ENCODE measurements around the gene JAKMIP2. TPM values are rescaled to one million over a fixed set of nuclear protein-coding genes. Genes with fewer than 3 reads are reported as not detected.

JAKMIP2 gene
- total RNA-seq, 1 experiment from 2014 or later: 1.2 TPM

DNA sequence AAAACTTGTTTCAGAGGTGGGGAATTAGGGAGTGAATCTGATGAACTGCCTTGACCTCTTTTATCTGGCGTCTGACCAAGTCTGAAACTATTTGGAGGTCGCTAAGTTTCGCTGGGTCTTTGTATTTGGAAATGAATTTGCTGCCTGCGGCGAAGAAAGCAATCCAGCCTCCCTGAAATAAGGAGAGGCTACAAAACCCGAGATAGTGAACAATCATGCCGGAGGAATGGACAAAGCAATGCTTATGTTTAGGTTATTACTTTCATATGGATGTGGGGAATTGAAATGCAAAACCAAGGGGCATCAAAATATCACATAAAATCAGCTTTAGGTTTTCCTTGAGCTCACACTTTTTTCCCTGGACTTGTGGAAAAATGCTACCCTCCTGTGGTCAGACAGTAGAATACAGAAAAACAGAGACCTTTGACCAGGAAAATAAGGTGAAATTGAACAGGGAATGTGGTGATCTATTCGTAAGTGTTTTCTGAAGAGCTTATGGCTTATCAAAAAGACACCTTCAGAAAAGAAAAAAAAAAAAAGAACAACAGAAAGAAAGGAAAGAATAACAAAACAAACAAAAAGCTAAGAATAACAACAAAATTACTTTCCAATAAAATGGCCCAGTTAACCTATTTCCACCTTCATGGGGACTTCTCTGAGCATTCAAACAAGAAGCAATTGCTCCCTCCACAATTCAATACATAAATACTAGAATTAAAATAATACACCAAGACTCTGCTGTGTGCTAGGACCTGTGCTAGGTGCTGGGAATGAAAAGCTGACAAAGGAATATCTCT is 204.1 kb downstream of the JAKMIP2 start:
- POLR2A ChIA-PET: interaction anchor here (0.6 to 0.7 kb wide), 3 partner anchors 11 to 146 kb away, joined by 4 to 13 read pairs (median 4); no protein-coding TSS in a partner anchor
- peak in 1 of 2 experiments; percentile 47 for DNase-seq
- CTCF ChIA-PET: interaction anchor here (0.6 to 1.3 kb wide), 30 partner anchors 11 to 1045 kb away, joined by 3 to 30 read pairs (median 5); no protein-coding TSS in a partner anchor
- no peaks in the 10 kb centered on the region for H3K36me3 Mint-ChIP-seq (ENCODE audit: insufficient read depth, unreplicated experiment)
- Histone ChIP-seq H3K4me1 (0 out of 2 replicates have a peak, but pooled peaks cover 4% of the 10 kb centered on the region), H3K36me3 (ENCODE audit: control insufficient read depth, insufficient read depth, low read length) (no peaks in the 10 kb centered on the region), H3K27me3 (replicated peaks; ENCODE audit: control insufficient read depth, insufficient read depth, low read length) (no peaks in the 10 kb centered on the region), H3K9me3 (peaks cover 6% of the 10 kb centered on the region; the same call in 1 of the 2 replicates), H3K4me3 (ENCODE audit: low read depth, low read length) (no peak overlapping the region)
- intact Hi-C loops (cut with micrococcal nuclease; ENCODE audit: unreplicated experiment): loop anchor here (1.0 to 5.0 kb wide), 5 partner anchors 114 to 1046 kb away; no protein-coding TSS in a partner anchor
- no peak overlapping the region for H3K4me3 Mint-ChIP-seq (ENCODE audit: unreplicated experiment)
- peaks cover 17% of the 10 kb centered on the region for H3K9me3 Mint-ChIP-seq (ENCODE audit: unreplicated experiment)
- TF ChIP-seq CTCF (IDR thresholded peaks at IDR 0.05; ENCODE audit: insufficient read depth in 1 of 2, low read depth in 1 of 2, low read length in 1 of 2, severe bottlenecking in 1 of 2, unreplicated experiment in 1 of 2): peak; percentile 68 to 69
- H3K27me3 Mint-ChIP-seq (ENCODE audit: insufficient read depth, unreplicated experiment): no peaks in the 10 kb centered on the region
- BruUV-seq (replicated peaks): no TSS peak
- H3K27ac Mint-ChIP-seq (ENCODE audit: unreplicated experiment): no peak overlapping the region
- H3K4me1 Mint-ChIP-seq (ENCODE audit: low read depth, unreplicated experiment): no peaks in the 10 kb centered on the region

DNA sequence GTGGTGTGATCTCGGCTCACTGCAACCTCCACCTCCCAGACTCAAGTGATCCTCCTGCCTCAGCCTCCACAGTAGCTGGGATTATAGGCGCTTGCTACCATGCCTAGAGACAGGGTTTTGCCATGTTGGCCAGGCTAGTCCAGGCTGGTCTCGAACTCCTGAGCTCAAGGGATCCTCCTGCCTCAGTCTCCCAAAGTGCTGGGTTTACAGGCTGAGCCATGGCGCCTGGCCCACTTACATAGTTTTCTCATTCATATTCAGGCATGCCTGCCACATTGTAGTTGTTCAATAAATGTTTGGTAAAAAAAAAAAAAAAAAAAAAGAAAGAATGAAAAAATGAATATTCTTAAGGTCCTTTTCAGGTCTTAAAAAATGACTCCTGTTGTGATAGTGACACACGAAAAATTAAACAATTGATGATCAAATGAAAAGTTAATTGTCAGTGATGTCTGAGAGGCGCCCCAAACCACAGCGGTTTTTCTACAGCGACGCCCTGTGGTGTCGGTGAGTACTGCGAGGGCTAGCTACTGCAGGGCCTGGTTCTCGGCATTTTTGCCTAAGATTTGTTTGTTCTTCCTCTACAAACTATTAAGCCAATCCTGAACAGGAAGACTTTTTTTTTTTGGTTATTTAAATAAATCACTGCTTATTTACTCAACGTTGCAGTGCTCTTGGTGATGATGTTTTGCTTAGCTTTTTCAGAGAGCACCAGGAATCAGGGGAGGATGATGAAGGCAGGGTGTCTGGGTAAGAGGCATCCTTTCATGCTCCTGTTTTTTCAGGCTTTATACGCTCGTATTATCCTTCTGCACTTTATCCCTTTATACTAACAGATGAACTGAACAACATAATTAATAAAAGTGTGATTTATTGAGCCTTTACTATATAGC is 205.6 kb downstream of the JAKMIP2 start:
- Mint-ChIP-seq H3K27me3 (ENCODE audit: insufficient read depth, unreplicated experiment) (no peaks in the 10 kb centered on the region), H3K36me3 (ENCODE audit: insufficient read depth, unreplicated experiment) (no peaks in the 10 kb centered on the region), H3K4me3 (ENCODE audit: unreplicated experiment) (no peak overlapping the region), H3K27ac (ENCODE audit: unreplicated experiment) (no peak overlapping the region), H3K9me3 (ENCODE audit: unreplicated experiment) (peaks cover 17% of the 10 kb centered on the region), H3K4me1 (ENCODE audit: low read depth, unreplicated experiment) (no peaks in the 10 kb centered on the region)
- peaks cover 6% of the 10 kb centered on the region; the same call in 1 of the 2 replicates for H3K9me3 ChIP-seq
- intact Hi-C loops (cut with micrococcal nuclease; ENCODE audit: unreplicated experiment): loop anchor here (5.0 kb wide), 2 partner anchors 175 to 1045 kb away; no protein-coding TSS in a partner anchor
- peak; percentile 47 to 77 for DNase-seq
- TF ChIP-seq CTCF (IDR thresholded peaks at IDR 0.05; ENCODE audit: insufficient read depth in 1 of 2, low read depth in 1 of 2, low read length in 1 of 2, severe bottlenecking in 1 of 2, unreplicated experiment in 1 of 2): peak; percentile 83 to 89
- ChIA-PET CTCF (interaction anchor here (0.7 to 1.3 kb wide), 10 partner anchors 9 to 1291 kb away, joined by 3 to 6 read pairs (median 4); no protein-coding TSS in a partner anchor), POLR2A (no interaction called here)
- no TSS peak for BruUV-seq (replicated peaks)
- no peaks in the 10 kb centered on the region for H3K27me3 ChIP-seq (replicated peaks; ENCODE audit: control insufficient read depth, insufficient read depth, low read length)
- H3K4me3 ChIP-seq (ENCODE audit: low read depth, low read length): no peak overlapping the region
- H3K4me1 ChIP-seq: 0 out of 2 replicates have a peak, but pooled peaks cover 4% of the 10 kb centered on the region
- H3K36me3 ChIP-seq (ENCODE audit: control insufficient read depth, insufficient read depth, low read length): no peaks in the 10 kb centered on the region

DNA sequence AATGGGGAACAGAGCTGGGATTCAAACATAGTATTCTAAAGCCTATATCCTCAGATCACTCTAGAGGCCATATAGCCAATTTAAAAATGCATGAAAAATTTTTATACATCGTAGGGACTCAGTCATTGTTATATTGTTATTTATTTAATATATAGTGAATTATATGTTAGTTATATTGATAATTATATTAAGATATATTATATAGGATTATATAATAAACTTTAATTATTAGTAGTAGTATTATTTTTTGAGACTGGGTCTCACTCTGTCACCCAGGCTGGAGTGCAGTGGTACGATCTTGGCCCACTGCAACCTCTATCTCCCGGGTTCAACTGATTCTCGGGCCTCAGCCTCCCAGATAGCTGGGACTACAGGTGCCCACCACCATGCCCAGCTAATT is 206.9 kb downstream of the JAKMIP2 start:
- Histone ChIP-seq H3K27me3 (replicated peaks; ENCODE audit: control insufficient read depth, insufficient read depth, low read length) (no peaks in the 10 kb centered on the region), H3K36me3 (ENCODE audit: control insufficient read depth, insufficient read depth, low read length) (no peaks in the 10 kb centered on the region), H3K9me3 (no peaks in the 10 kb centered on the region; the same call in 1 of the 2 replicates), H3K4me1 (0 out of 2 replicates have a peak, but pooled peaks cover 4% of the 10 kb centered on the region), H3K4me3 (ENCODE audit: low read depth, low read length) (no peak overlapping the region)
- intact Hi-C loops (cut with micrococcal nuclease; ENCODE audit: unreplicated experiment): loop anchor here (5.0 kb wide), 2 partner anchors 173 to 1043 kb away; no protein-coding TSS in a partner anchor
- TF ChIP-seq CTCF (IDR thresholded peaks at IDR 0.05; ENCODE audit: insufficient read depth in 1 of 2, low read depth in 1 of 2, low read length in 1 of 2, severe bottlenecking in 1 of 2, unreplicated experiment in 1 of 2): no peak
- Mint-ChIP-seq H3K4me3 (ENCODE audit: unreplicated experiment) (no peak overlapping the region), H3K27me3 (ENCODE audit: insufficient read depth, unreplicated experiment) (no peaks in the 10 kb centered on the region), H3K9me3 (ENCODE audit: unreplicated experiment) (peaks cover 6% of the 10 kb centered on the region), H3K36me3 (ENCODE audit: insufficient read depth, unreplicated experiment) (no peaks in the 10 kb centered on the region), H3K27ac (ENCODE audit: unreplicated experiment) (no peak overlapping the region), H3K4me1 (ENCODE audit: low read depth, unreplicated experiment) (no peaks in the 10 kb centered on the region)
- CTCF ChIA-PET: interaction anchor here (0.7 kb wide), 1 partner anchor 122 kb away, joined by 4 read pairs; no protein-coding TSS in a partner anchor
- BruUV-seq (replicated peaks): no TSS peak
- POLR2A ChIA-PET: interaction anchor here (0.7 kb wide), 1 partner anchor 124 kb away, joined by 6 read pairs; no protein-coding TSS in a partner anchor
- DNase-seq: no peak
